Adrenal gland (tissue), 12 donors: ENCODE data around the gene NCBP2. TPM values are rescaled to one million over a fixed set of nuclear protein-coding genes. Genes with fewer than 3 reads are reported as not detected.

ENCODE experiments used
- DNase-seq, 7 donors: peaks; one replicate each; pipeline ENCODE4 v3.0.0-alpha.2; 2019 to 2020
- H3K27ac ChIP-seq, 5 donors: fragments of 200-600 bp; sonication (generic) in 4 of 5; 1 replicate in 3 of 5; 2 replicates in 2 of 5; pipeline versions ENCODE4 v1.5.1 to v1.8.0; 2016 to 2020; ENCODE audit warnings: mild to moderate bottlenecking in 1 of 5
- H3K27me3 ChIP-seq: fragments of 200-600 bp; 2 replicates; pipeline ENCODE4 v1.8.0; 2021
- H3K36me3 ChIP-seq, 2 donors: fragments of 200-600 bp; replicated peaks in 1 of 2; 1 replicate in 1 of 2; 2 replicates in 1 of 2; pipeline versions ENCODE4 v1.5.1 to v1.8.0; 2018 to 2022
- H3K4me1 ChIP-seq, 2 donors: fragments of 200-600 bp; replicated peaks in 1 of 2; 1 replicate in 1 of 2; 2 replicates in 1 of 2; pipeline versions ENCODE4 v1.5.1 to v1.8.0; 2018 to 2021
- H3K4me3 ChIP-seq, 4 donors: fragments of 200-600 bp; sonication (generic) in 3 of 4; one replicate each; pipeline ENCODE4 v1.5.1; 2016 to 2018
- H3K9me3 ChIP-seq, 3 donors: fragments of 200-600 bp; sonication (generic) in 1 of 3; replicated peaks in 1 of 3; 1 replicate in 2 of 3; 2 replicates in 1 of 3; pipeline versions ENCODE4 v1.5.1 to v1.8.0; 2016 to 2021
- CTCF ChIP-seq, 6 experiments: fragments of 450-650 bp in 4 of 6; fragments of 200-600 bp in 2 of 6; sonication (generic) in 1 of 6; IDR thresholded peaks; 1 replicate in 5 of 6; 2 replicates in 1 of 6; pipeline versions ENCODE4 v1.5.1 to v1.8.0; 2016 to 2021; ENCODE audit warnings: antibody characterized with exemption in 6 of 6, mild to moderate bottlenecking in 2 of 6, moderate library complexity in 1 of 6
- POLR2A ChIP-seq, 2 donors: fragments of 450-650 bp; IDR thresholded peaks; one replicate each; pipeline ENCODE4 v1.6.1; 2017; ENCODE audit warnings: antibody characterized with exemption in 2 of 2, mild to moderate bottlenecking in 2 of 2, moderate library complexity in 1 of 2
- WGBS, 4 donors: extraction: QIAGEN DNeasy Blood & Tissue Kit in 2 of 4; methylation state at CpG; one replicate each; pipeline versions ENCODE4 v1.1.5 to v1.1.7; 2013 to 2017; 5-methylcytosine and 5-hydroxymethylcytosine counted together
- intact Hi-C, 2 donors: fragments of 100-400 bp; cut with DNase I; formaldehyde crosslinking; loops; one replicate each; pipeline versions ENCODE4 v1.14.1 to v1.15.0; 2022 to 2023
- polyA plus RNA-seq, 3 donors: library from polyadenylated mRNA; stranded (reverse); fragments of 200-250 nt in 2 of 3; fragments of 350-450 nt in 1 of 3; fragmentation: Illumina TruSeq in 1 of 3; extraction: RNeasy Lipid Tissue Mini Kit (QIAGEN cat#74804) in 1 of 3; gene quantifications; one replicate each; pipeline ENCODE4 v1.2.3, GENCODE V29; 2013 to 2014
- total RNA-seq, 9 donors: library from RNA; depleted of rRNA in 4 of 9; stranded (reverse); fragments of >200 nt in 4 of 9; fragments of 120-200 nt in 1 of 9; fragmentation: NEBNext Ultra II Directional in 1 of 9; extraction: Animal tissue kit (Norgen Biotek cat#: 25700) in 1 of 9; gene quantifications; one replicate each; pipeline versions ENCODE4 v1.1.0 to v1.2.4, GENCODE V29; 2013 to 2023
- donor health status: healthy with polysubstance abuse.
- donor health status: Bipolar disorder and iron deficiency.
- donor health status: DM: yes; HTN: yes; CAD: no.
- donor health status: DM: no; HTN: no; CAD: no.
- donor health status: DM: no; HTN: no; CAD: no.
- donor health status: DM: yes; HTN: yes; CAD: no.

NCBP2 gene
- total and polyA plus RNA-seq, 12 donors, result 38.5 to 100 (median 56.7) TPM

GRCh38 chr3:196968233-196969133 is 26.2 kb upstream of the NCBP2 start, which contains the start of gene PIGZ:
Gene PIGZ, minus strand, starts transcription at chr3:196968833. Its CDS starts 16,802 bp downstream, at chr3:196952031.
- TF ChIP-seq CTCF (IDR thresholded peaks at IDR 0.05) (no peak), POLR2A (IDR thresholded peaks at IDR 0.05) (no peak)
- Histone ChIP-seq H3K27ac (peak within 1 kb of the TSS in 2 of 5 donors; percentile 41 to 72), H3K9me3 (no peaks in the 10 kb centered on the region), H3K27me3 (no peaks in the 10 kb centered on the region), H3K4me1 (peaks cover 3 to 9% of the 10 kb centered on the region in 2 donors), H3K4me3 (peak within 1 kb of the TSS; percentile 33 to 96 (median 48)), H3K36me3 (no peaks in the 10 kb centered on the region)
- 2 to 14% (median 3%) methylated on average over 3 to 97 of the region's 98 CpGs for WGBS, 4 donors
- intact Hi-C loops, result loop anchor here (5.0 to 10.0 kb wide), 2 partner anchors 124 to 131 kb away; no protein-coding TSS in a partner anchor
- peak in 2 of 7 donors; percentile 20 to 45 for DNase-seq

GRCh38 chr3:196967412-196968232 is 25.3 kb upstream of the NCBP2 start:
- TF ChIP-seq CTCF (IDR thresholded peaks at IDR 0.05) (no peak), POLR2A (IDR thresholded peaks at IDR 0.05) (no peak)
- Histone ChIP-seq H3K27me3 (no peaks in the 10 kb centered on the region), H3K36me3 (no peaks in the 10 kb centered on the region), H3K4me1 (peaks cover 3 to 9% of the 10 kb centered on the region in 2 donors), H3K27ac (no peak overlapping the region), H3K4me3 (peak overlapping the region in 2 of 4 donors; percentile 38 to 96), H3K9me3 (no peaks in the 10 kb centered on the region)
- peak in 1 of 7 donors; percentile 41 for DNase-seq
- intact Hi-C loops, result loop anchor here (5.0 to 10.0 kb wide), 2 partner anchors 123 to 130 kb away; no protein-coding TSS in a partner anchor
- WGBS, 4 donors, result 56 to 62% (median 59%) methylated on average over 21 to 35 of the region's 35 CpGs

GRCh38 chr3:196966526-196967401 is 24.4 kb upstream of the NCBP2 start:
- no peak overlapping the region for H3K4me3 ChIP-seq
- H3K36me3 ChIP-seq, result no peaks in the 10 kb centered on the region
- intact Hi-C loops, result loop anchor here (5.0 to 10.0 kb wide), 2 partner anchors 122 to 129 kb away; no protein-coding TSS in a partner anchor
- H3K27me3 ChIP-seq, result no peaks in the 10 kb centered on the region
- no peaks in the 10 kb centered on the region for H3K9me3 ChIP-seq
- no peak overlapping the region for H3K27ac ChIP-seq
- no peak for TF ChIP-seq CTCF (IDR thresholded peaks at IDR 0.05)
- TF ChIP-seq POLR2A (IDR thresholded peaks at IDR 0.05), result no peak
- DNase-seq, result peak in 1 of 7 donors; percentile 48
- WGBS, 4 donors, result 41 to 50% (median 45%) methylated on average over 14 to 47 of the region's 47 CpGs
- H3K4me1 ChIP-seq, result peaks cover 3 to 9% of the 10 kb centered on the region in 2 donors
